Measurements from ENCODE around the gene SORBS2. TPM values are rescaled to one million over a fixed set of nuclear protein-coding genes. Genes with fewer than 3 reads are reported as not detected.

SORBS2 gene
- polyA plus RNA-seq, 1 donor from 2014 or later, result 46.0 TPM

DNA sequence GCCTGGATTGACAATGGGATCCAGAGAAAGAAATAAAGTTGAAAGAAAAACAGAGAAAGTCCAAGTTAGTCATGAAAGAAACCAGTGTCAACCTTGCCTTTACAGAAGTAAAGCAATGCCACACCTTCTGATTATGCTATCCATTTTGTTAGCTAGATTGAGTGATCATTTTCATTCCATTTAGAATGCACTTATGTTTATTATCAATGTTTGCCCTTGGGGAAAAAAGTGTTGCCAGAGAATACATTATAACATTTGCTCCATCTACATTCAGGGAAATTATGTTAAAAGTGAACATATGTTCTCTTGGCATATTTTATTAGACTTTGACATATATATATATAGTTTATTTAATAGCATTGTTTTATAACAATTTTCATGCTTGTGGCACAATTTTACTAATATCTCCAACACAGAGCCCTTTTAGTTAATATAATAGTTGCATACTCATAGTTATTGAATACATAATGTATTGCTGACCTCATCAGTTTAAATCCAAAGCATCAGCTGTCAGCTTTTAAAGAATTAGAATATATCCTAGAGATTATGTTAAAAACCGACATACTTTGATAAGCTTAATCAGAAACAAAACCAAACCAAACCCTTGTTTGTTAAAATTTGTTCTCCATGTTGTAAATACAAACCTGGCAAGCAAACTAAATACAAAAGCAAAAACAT, 134.2 kb downstream of the SORBS2 start:
- TF ChIP-seq TAF1 (IDR thresholded peaks at IDR 0.05; ENCODE audit: low read depth), result no peak
- TF ChIP-seq, protein P1, sequence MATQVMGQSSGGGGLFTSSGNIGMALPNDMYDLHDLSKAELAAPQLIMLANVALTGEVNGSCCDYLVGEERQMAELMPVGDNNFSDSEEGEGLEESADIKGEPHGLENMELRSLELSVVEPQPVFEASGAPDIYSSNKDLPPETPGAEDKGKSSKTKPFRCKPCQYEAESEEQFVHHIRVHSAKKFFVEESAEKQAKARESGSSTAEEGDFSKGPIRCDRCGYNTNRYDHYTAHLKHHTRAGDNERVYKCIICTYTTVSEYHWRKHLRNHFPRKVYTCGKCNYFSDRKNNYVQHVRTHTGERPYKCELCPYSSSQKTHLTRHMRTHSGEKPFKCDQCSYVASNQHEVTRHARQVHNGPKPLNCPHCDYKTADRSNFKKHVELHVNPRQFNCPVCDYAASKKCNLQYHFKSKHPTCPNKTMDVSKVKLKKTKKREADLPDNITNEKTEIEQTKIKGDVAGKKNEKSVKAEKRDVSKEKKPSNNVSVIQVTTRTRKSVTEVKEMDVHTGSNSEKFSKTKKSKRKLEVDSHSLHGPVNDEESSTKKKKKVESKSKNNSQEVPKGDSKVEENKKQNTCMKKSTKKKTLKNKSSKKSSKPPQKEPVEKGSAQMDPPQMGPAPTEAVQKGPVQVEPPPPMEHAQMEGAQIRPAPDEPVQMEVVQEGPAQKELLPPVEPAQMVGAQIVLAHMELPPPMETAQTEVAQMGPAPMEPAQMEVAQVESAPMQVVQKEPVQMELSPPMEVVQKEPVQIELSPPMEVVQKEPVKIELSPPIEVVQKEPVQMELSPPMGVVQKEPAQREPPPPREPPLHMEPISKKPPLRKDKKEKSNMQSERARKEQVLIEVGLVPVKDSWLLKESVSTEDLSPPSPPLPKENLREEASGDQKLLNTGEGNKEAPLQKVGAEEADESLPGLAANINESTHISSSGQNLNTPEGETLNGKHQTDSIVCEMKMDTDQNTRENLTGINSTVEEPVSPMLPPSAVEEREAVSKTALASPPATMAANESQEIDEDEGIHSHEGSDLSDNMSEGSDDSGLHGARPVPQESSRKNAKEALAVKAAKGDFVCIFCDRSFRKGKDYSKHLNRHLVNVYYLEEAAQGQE (IDR thresholded peaks at IDR 0.05; ENCODE audit: borderline replicate concordance), result no peak
- no peak for TF ChIP-seq RAD21 (conservative IDR thresholded peaks at IDR 0.05)
- TF ChIP-seq SMC3 (conservative IDR thresholded peaks at IDR 0.05; ENCODE audit: poor library complexity), result no peak
- no peak for TF ChIP-seq CTCF (IDR thresholded peaks at IDR 0.05; ENCODE audit: poor library complexity, severe bottlenecking)
- TF ChIP-seq EP300 (conservative IDR thresholded peaks at IDR 0.05; ENCODE audit: poor library complexity, severe bottlenecking), result no peak
- TF ChIP-seq POLR2AphosphoS5 (IDR thresholded peaks at IDR 0.05), result no peak
- no peak for TF ChIP-seq EZH2 (IDR thresholded peaks at IDR 0.05; ENCODE audit: borderline replicate concordance, insufficient read depth, low read length, poor library complexity, severe bottlenecking)
- no peak for TF ChIP-seq MXI1 (conservative IDR thresholded peaks at IDR 0.05; ENCODE audit: poor library complexity, severe bottlenecking)
- Histone ChIP-seq H3K79me2 (replicated peaks; ENCODE audit: insufficient read depth, low read length) (no peaks in the 10 kb centered on the region), H3K27ac (ENCODE audit: low read length) (no peak overlapping the region), H3K9me3 (ENCODE audit: low read length) (no peaks in the 10 kb centered on the region), H4K20me1 (ENCODE audit: insufficient read depth) (no peaks in the 10 kb centered on the region), H3K9me2 (ENCODE audit: insufficient read depth, low read length) (no peaks in the 10 kb centered on the region), H3F3A (ENCODE audit: insufficient read depth, low read length, poor library complexity, severe bottlenecking) (no peaks in the 10 kb centered on the region), H3K4me3 (ENCODE audit: low read length) (no peak overlapping the region), H3K4me2 (ENCODE audit: low read length) (no peak overlapping the region), H2AFZ (ENCODE audit: low read depth, low read length) (no peak overlapping the region), H3K36me3 (ENCODE audit: insufficient read depth, low read length) (peaks cover 9% of the 10 kb centered on the region), H3K9ac (ENCODE audit: low read length) (no peak overlapping the region), H3K27me3 (ENCODE audit: insufficient read depth, low read depth, low read length) (no peaks in the 10 kb centered on the region)

GRCh38 chr4:185672618-185673017, 139.4 kb downstream of the SORBS2 start:
- no peaks in the 10 kb centered on the region for H4K20me1 ChIP-seq (ENCODE audit: insufficient read depth)
- H3F3A ChIP-seq (ENCODE audit: insufficient read depth, low read length, poor library complexity, severe bottlenecking), result no peaks in the 10 kb centered on the region
- H3K4me2 ChIP-seq (ENCODE audit: low read length), result no peak overlapping the region
- no peaks in the 10 kb centered on the region for H3K79me2 ChIP-seq (replicated peaks; ENCODE audit: insufficient read depth, low read length)
- no peak overlapping the region for H3K27ac ChIP-seq (ENCODE audit: low read length)
- no peak overlapping the region for H3K4me3 ChIP-seq (ENCODE audit: low read length)
- no peaks in the 10 kb centered on the region for H3K9me3 ChIP-seq (ENCODE audit: low read length)
- H2AFZ ChIP-seq (ENCODE audit: low read depth, low read length), result no peak overlapping the region
- H3K9me2 ChIP-seq (ENCODE audit: insufficient read depth, low read length), result no peaks in the 10 kb centered on the region
- peaks cover 5% of the 10 kb centered on the region for H3K36me3 ChIP-seq (ENCODE audit: insufficient read depth, low read length)
- H3K27me3 ChIP-seq (ENCODE audit: insufficient read depth, low read depth, low read length), result no peaks in the 10 kb centered on the region
- TF ChIP-seq MXI1 (conservative IDR thresholded peaks at IDR 0.05; ENCODE audit: poor library complexity, severe bottlenecking) (no peak), POLR2AphosphoS5 (IDR thresholded peaks at IDR 0.05) (no peak), CTCF (IDR thresholded peaks at IDR 0.05; ENCODE audit: poor library complexity, severe bottlenecking) (no peak), EP300 (conservative IDR thresholded peaks at IDR 0.05; ENCODE audit: poor library complexity, severe bottlenecking) (no peak), RAD21 (conservative IDR thresholded peaks at IDR 0.05) (no peak), TAF1 (IDR thresholded peaks at IDR 0.05; ENCODE audit: low read depth) (no peak), SMC3 (conservative IDR thresholded peaks at IDR 0.05; ENCODE audit: poor library complexity) (no peak), EZH2 (IDR thresholded peaks at IDR 0.05; ENCODE audit: borderline replicate concordance, insufficient read depth, low read length, poor library complexity, severe bottlenecking) (no peak)
- TF ChIP-seq, protein P1 (IDR thresholded peaks at IDR 0.05; ENCODE audit: borderline replicate concordance), result no peak
- no peak overlapping the region for H3K9ac ChIP-seq (ENCODE audit: low read length)
